Fibroblast of lung (primary cell): Measurements from ENCODE around the gene THOC3.

Source experiments
- EZH2 ChIP-seq: IDR thresholded peaks from 2 replicates; pipeline ENCODE4 v1.5.1; 2012; ENCODE audit warnings: low read length, control low read depth, mild to moderate bottlenecking; ENCODE audit errors: missing control alignments
- TF ChIP-seq, protein P1 (sequence below), 2 donors: IDR thresholded peaks in 1 of 2; conservative IDR thresholded peaks in 1 of 2; 1 replicate in 1 of 2; 2 replicates in 1 of 2; pipeline ENCODE4 v1.5.1; 2011 to 2012; ENCODE audit warnings: low read length in 2 of 2, control low read depth in 1 of 2, inconsistent platforms in 1 of 2, low read depth in 1 of 2, mild to moderate bottlenecking in 1 of 2

DNA sequence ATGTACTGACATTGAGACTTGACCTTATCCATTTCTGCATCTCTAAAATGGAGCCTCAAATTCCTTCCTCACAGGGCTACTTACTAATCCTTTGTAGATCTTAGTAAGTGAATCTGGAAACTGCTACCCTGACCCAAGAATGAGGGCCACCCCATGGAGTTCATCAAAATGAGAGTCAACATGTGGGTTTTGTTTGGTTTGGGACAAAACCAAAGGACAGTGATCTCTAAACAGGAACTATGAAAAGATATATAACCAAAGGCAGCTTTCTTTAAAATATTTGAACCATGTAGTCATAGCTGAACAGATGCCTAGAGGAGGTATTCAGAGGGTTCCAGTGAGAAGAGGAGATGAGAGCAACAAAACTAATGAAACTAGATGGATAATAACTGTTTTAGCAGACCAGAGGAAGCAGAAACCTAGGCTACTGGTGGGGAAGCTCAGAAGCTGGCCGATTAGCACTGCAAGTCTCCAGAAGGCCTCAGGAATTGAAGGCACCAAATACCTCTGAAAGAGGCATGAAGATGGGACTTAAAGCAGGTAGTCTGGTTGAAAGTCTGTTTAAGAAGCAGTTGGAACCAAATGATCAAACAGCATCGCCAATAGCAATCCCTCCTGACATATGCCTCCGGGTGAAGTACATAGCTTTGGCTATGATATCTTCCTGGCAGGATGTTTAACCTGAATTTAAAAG, 45.8 kb downstream of the THOC3 start:
- TF ChIP-seq, protein P1, sequence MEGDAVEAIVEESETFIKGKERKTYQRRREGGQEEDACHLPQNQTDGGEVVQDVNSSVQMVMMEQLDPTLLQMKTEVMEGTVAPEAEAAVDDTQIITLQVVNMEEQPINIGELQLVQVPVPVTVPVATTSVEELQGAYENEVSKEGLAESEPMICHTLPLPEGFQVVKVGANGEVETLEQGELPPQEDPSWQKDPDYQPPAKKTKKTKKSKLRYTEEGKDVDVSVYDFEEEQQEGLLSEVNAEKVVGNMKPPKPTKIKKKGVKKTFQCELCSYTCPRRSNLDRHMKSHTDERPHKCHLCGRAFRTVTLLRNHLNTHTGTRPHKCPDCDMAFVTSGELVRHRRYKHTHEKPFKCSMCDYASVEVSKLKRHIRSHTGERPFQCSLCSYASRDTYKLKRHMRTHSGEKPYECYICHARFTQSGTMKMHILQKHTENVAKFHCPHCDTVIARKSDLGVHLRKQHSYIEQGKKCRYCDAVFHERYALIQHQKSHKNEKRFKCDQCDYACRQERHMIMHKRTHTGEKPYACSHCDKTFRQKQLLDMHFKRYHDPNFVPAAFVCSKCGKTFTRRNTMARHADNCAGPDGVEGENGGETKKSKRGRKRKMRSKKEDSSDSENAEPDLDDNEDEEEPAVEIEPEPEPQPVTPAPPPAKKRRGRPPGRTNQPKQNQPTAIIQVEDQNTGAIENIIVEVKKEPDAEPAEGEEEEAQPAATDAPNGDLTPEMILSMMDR (conservative IDR thresholded peaks at IDR 0.05 in 1 of 2, IDR thresholded peaks at IDR 0.05 in 1 of 2; ENCODE audit: low read depth in 1 of 2, low read length in 2 of 2) = no peak
- no peak for TF ChIP-seq EZH2
